Prostate gland (tissue), 2 donors: ENCODE results near the gene RAD21L1.

ENCODE experiments used
- CTCF ChIP-seq, 4 experiments: fragments of 200-600 bp in 2 of 4; fragments of 450-650 bp in 2 of 4; sonication (generic) in 2 of 4; IDR thresholded peaks; 1 replicate in 3 of 4; 2 replicates in 1 of 4; pipeline ENCODE4 v1.5.1; 2016 to 2019; ENCODE audit warnings: antibody characterized with exemption in 4 of 4, mild to moderate bottlenecking in 2 of 4, moderate library complexity in 2 of 4
- POLR2A ChIP-seq: fragments of 450-650 bp; IDR thresholded peaks from one replicate; pipeline ENCODE4 v1.6.1; 2016; ENCODE audit warnings: antibody characterized with exemption, mild to moderate bottlenecking
- POLR2AphosphoS5 ChIP-seq: sonication (generic); formaldehyde crosslinking; IDR thresholded peaks from one replicate; pipeline ENCODE4 v1.6.1; 2017; ENCODE audit warnings: antibody characterized with exemption

DNA sequence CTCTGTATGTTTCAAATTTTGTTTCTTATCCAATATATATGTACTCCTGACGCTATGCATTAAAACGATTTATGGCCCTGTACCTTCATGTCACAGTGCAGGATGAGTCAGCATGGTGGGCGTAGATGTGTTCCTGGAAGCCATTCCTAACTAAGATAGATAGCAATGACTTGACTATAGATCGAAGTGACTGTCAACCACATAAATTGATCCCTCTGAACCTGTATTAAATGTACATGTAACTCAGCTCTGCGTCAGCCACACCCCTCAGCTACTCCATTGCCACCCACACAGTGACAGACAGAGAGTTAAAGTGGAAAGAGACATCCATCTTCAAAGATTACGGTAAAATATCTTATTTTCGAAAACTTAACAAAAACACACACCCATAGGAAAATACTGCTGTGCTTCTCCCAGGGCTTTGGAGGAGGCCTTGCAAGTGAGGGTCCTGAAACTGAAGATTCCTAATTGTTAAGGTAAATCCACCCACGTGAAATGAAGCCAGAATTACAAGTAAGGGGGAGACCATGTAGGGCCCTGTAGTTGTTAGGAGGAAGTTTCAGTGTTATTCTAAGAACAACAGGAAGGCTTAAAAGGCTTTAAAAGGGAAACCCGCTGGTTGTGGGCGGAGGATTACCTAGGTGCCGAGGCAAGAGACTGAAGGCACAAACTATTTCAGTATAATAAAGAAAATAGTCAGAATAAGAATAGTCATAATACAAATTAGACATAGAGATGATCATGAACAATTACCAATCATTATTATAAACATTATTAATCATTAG is 10.3 kb upstream of the RAD21L1 start:
- TF ChIP-seq CTCF (IDR thresholded peaks at IDR 0.05) (no peak), POLR2AphosphoS5 (no peak), POLR2A (no peak)
